ENCODE measurements around the gene GNAT1. TPM values are rescaled to one million over a fixed set of nuclear protein-coding genes. Genes with fewer than 3 reads are reported as not detected.

The GNAT1 gene
- total RNA-seq, 1 donor from 2014 or later, result not detected

DNA sequence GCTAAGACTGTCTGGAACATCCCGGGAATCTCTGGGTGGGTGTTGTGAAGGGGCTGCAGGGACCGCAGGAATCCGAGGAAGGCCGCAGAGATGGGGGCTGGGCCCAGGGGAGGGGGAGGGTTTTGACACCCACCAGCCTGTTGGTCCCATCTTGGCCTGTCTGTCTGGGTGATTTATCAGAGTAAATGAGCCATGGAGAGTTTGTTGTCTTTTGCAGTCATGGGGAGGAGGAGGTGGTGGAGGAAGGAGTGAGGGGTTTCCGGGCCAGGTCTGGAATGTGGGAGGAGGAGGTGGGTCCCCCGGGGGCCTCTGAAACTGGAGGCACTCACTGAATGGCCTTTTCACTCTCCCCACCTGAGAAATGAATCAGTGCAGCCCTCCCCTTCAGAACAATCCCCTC is 24.8 kb upstream of the GNAT1 start:
- no peak for TF ChIP-seq CTCF (IDR thresholded peaks at IDR 0.05)

GRCh38 chr3:50167069-50167840 is 24.2 kb upstream of the GNAT1 start:
- no peak overlapping the region for H3K27ac Mint-ChIP-seq
- peaks cover 2% of the 10 kb centered on the region for H3K27me3 Mint-ChIP-seq
- no peaks in the 10 kb centered on the region for H3K36me3 Mint-ChIP-seq (ENCODE audit: low read depth)
- H3K9me3 Mint-ChIP-seq, result no peaks in the 10 kb centered on the region
- no peak for DNase-seq
- H3K4me1 Mint-ChIP-seq, result no peaks in the 10 kb centered on the region
- ChIA-PET CTCF (no interaction called here), POLR2A (no interaction called here)
- H3K4me3 Mint-ChIP-seq, result no peak overlapping the region
- TF ChIP-seq CTCF (IDR thresholded peaks at IDR 0.05), result no peak
- ATAC-seq (ENCODE audit: low read depth), result no peak
- intact Hi-C loops (cut with micrococcal nuclease), result no loop called here

More for the DNA sequence above, 24.8 kb upstream of the GNAT1 start:
- intact Hi-C loops (cut with micrococcal nuclease), result no loop called here
- ChIA-PET POLR2A (no interaction called here), CTCF (no interaction called here)
- Mint-ChIP-seq H3K4me3 (no peak overlapping the region), H3K27me3 (peaks cover 2% of the 10 kb centered on the region), H3K27ac (no peak overlapping the region), H3K36me3 (ENCODE audit: low read depth) (no peaks in the 10 kb centered on the region), H3K9me3 (no peaks in the 10 kb centered on the region), H3K4me1 (no peaks in the 10 kb centered on the region)
- DNase-seq (no peak), ATAC-seq (ENCODE audit: low read depth) (no peak)

DNA sequence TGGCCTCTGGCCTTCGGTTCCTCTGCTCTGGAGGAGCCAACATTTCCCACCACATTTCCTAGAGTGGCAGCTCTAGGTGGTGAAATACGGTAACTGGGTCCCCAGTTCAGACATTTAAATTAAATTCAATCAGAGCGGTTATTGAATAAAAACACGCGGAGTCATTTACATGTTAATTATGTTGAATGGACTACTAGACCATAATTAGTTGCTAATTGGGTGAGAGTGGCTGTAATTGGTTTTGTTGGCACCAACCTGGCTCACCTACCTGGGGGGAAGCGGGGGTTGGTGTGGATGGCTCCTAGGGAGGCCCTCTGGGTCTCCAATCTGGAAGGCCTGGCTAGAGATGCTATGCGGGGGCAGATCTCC is 23.6 kb upstream of the GNAT1 start:
- ATAC-seq (ENCODE audit: low read depth), result no peak
- H3K27me3 Mint-ChIP-seq, result peaks cover 2% of the 10 kb centered on the region
- H3K4me3 Mint-ChIP-seq, result no peak overlapping the region
- H3K36me3 Mint-ChIP-seq (ENCODE audit: low read depth), result no peaks in the 10 kb centered on the region
- ChIA-PET CTCF (no interaction called here), POLR2A (no interaction called here)
- intact Hi-C loops (cut with micrococcal nuclease), result no loop called here
- no peaks in the 10 kb centered on the region for H3K4me1 Mint-ChIP-seq
- no peaks in the 10 kb centered on the region for H3K9me3 Mint-ChIP-seq
- TF ChIP-seq CTCF (IDR thresholded peaks at IDR 0.05), result no peak
- DNase-seq, result no peak
- H3K27ac Mint-ChIP-seq, result no peak overlapping the region

- peaks cover 2% of the 10 kb centered on the region for H3K27me3 Mint-ChIP-seq
- no peaks in the 10 kb centered on the region for H3K36me3 Mint-ChIP-seq (ENCODE audit: low read depth)
- intact Hi-C loops (cut with micrococcal nuclease), result no loop called here
- ChIA-PET CTCF (no interaction called here), POLR2A (no interaction called here)
- ATAC-seq (ENCODE audit: low read depth) (no peak), DNase-seq (no peak)
- H3K4me3 Mint-ChIP-seq, result no peak overlapping the region
- TF ChIP-seq CTCF (IDR thresholded peaks at IDR 0.05), result no peak
- no peaks in the 10 kb centered on the region for H3K4me1 Mint-ChIP-seq
- H3K9me3 Mint-ChIP-seq, result no peaks in the 10 kb centered on the region
- no peak overlapping the region for H3K27ac Mint-ChIP-seq
Measured at GRCh38 chr3:50168388-50168787, 23.0 kb upstream of the GNAT1 start.

DNA sequence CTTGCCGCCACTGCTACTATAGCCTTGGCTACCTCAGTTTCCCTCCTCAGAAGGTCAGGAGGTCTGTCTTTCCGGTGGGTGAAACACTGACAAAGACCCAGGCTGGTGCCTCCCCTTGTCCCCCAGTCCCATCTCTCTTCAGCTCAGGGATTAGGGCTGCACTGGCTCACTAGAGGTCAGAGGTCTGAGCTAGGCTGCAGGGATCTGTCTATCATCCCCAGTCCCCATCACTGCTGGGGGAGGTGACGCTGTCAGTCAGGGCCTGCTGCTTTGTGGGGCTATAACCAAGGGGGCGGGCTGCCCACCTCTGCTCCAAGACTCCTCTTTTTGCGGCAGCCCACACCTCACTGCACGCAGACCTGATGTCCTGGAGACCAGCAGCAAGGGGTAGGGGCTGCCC is 22.6 kb upstream of the GNAT1 start:
- H3K36me3 Mint-ChIP-seq (ENCODE audit: low read depth), result no peaks in the 10 kb centered on the region

More for the DNA sequence above, 22.6 kb upstream of the GNAT1 start:
- Mint-ChIP-seq H3K9me3 (no peaks in the 10 kb centered on the region), H3K27ac (no peak overlapping the region), H3K4me1 (peaks cover 1% of the 10 kb centered on the region), H3K4me3 (no peak overlapping the region), H3K27me3 (peaks cover 2% of the 10 kb centered on the region)
- ATAC-seq (ENCODE audit: low read depth) (no peak), DNase-seq (no peak)
- no peak for TF ChIP-seq CTCF (IDR thresholded peaks at IDR 0.05)
- ChIA-PET POLR2A (no interaction called here), CTCF (no interaction called here)
- intact Hi-C loops (cut with micrococcal nuclease), result no loop called here

Data from activated B cell treated with CpG ODN at 0.5 μM for 24 hours (primary cell).